Measurements from ENCODE around the gene CLPSL2. TPM values are rescaled to one million over a fixed set of nuclear protein-coding genes. Genes with fewer than 3 reads are reported as not detected.

Gene CLPSL2
- total RNA-seq, 4 donors from 2014 or later, result not detected

GRCh38 chr6:35796236-35796635, 19.8 kb downstream of the CLPSL2 start:
- H3K4me3 ChIP-seq (ENCODE audit: low read depth, poor library complexity, severe bottlenecking), result no peak overlapping the region
- DNase-seq (ENCODE audit: low spot score in 2 of 2), result no peak
- intact Hi-C loops (cut with DNase I; ENCODE audit: low total_unique reads), result no loop called here
- WGBS, 2 donors, result 74 to 79% methylated on average over 4 of the region's 4 CpGs
- TF ChIP-seq CTCF (IDR thresholded peaks at IDR 0.05) (no peak), POLR2A (IDR thresholded peaks at IDR 0.05) (no peak)

GRCh38 chr6:35797837-35798526, 21.6 kb downstream of the CLPSL2 start:
- TF ChIP-seq CTCF (IDR thresholded peaks at IDR 0.05) (no peak), POLR2A (IDR thresholded peaks at IDR 0.05) (no peak)
- DNase-seq (ENCODE audit: low spot score in 2 of 2), result no peak
- 79 to 84% methylated on average over 8 of the region's 8 CpGs for WGBS, 2 donors
- no peak overlapping the region for H3K4me3 ChIP-seq (ENCODE audit: low read depth, poor library complexity, severe bottlenecking)
- intact Hi-C loops (cut with DNase I; ENCODE audit: low total_unique reads), result no loop called here

- H3K4me3 ChIP-seq (ENCODE audit: low read depth, poor library complexity, severe bottlenecking), result no peak overlapping the region
- 69 to 70% methylated on average over 5 of the region's 5 CpGs for WGBS, 2 donors
- no peak for DNase-seq (ENCODE audit: low spot score in 2 of 2)
- TF ChIP-seq POLR2A (IDR thresholded peaks at IDR 0.05), result no peak
- no peak for TF ChIP-seq CTCF (IDR thresholded peaks at IDR 0.05)
- intact Hi-C loops (cut with DNase I; ENCODE audit: low total_unique reads), result no loop called here
Measured at GRCh38 chr6:35798706-35799105, 22.3 kb downstream of the CLPSL2 start.

GRCh38 chr6:35801148-35801547, 24.8 kb downstream of the CLPSL2 start:
- intact Hi-C loops (cut with DNase I; ENCODE audit: low total_unique reads), result no loop called here
- TF ChIP-seq POLR2A (IDR thresholded peaks at IDR 0.05) (no peak), CTCF (IDR thresholded peaks at IDR 0.05) (no peak)
- no peak for DNase-seq (ENCODE audit: low spot score in 2 of 2)
- WGBS, 2 donors, result 66 to 74% methylated on average over 3 of the region's 3 CpGs
- no peak overlapping the region for H3K4me3 ChIP-seq (ENCODE audit: low read depth, poor library complexity, severe bottlenecking)

GRCh38 chr6:35804996-35805736, 28.8 kb downstream of the CLPSL2 start, which contains the start of gene LHFPL5:
TSS of gene LHFPL5 (plus strand) at chr6:35805352. CDS start at chr6:35805671, 319 bp downstream.
- intact Hi-C loops (cut with DNase I; ENCODE audit: low total_unique reads), result no loop called here
- no peak within 1 kb of the TSS for H3K4me3 ChIP-seq (ENCODE audit: low read depth, poor library complexity, severe bottlenecking)
- WGBS, 2 donors, result 2 to 19% methylated on average over 26 to 34 of the region's 40 CpGs
- TF ChIP-seq CTCF (IDR thresholded peaks at IDR 0.05), result no peak
- no peak for DNase-seq (ENCODE audit: low spot score in 2 of 2)

Measured in lower leg skin (tissue), 4 donors.